Fibroblast of lung (primary cell): Measurements from ENCODE around the gene LHFPL2. TPM values are rescaled to one million over a fixed set of nuclear protein-coding genes. Genes with fewer than 3 reads are reported as not detected.

Experiments used
- DNase-seq, 2 donors: peaks; one replicate each; pipeline versions ENCODE4 v3.0.0 to v3.0.0-alpha.2; 2010; ENCODE audit warnings: low read depth in 2 of 2
- H2AFZ ChIP-seq: 2 replicates; pipeline ENCODE4 v1.5.1; 2012; ENCODE audit warnings: low read length, control low read depth, inconsistent platforms
- H3K27ac ChIP-seq: 2 replicates; pipeline ENCODE4 v1.5.1; 2011; ENCODE audit warnings: low read length, control low read depth; ENCODE audit not compliant: insufficient read depth
- H3K27me3 ChIP-seq: 2 replicates; pipeline ENCODE4 v1.5.1; 2011; ENCODE audit warnings: mild to moderate bottlenecking, low read length; ENCODE audit not compliant: control insufficient read depth, insufficient read depth
- H3K36me3 ChIP-seq: 2 replicates; pipeline ENCODE4 v1.5.1; 2011; ENCODE audit warnings: low read length; ENCODE audit not compliant: control insufficient read depth, insufficient read depth
- H3K4me1 ChIP-seq: 2 replicates; pipeline ENCODE4 v1.5.1; 2011; ENCODE audit warnings: low read length; ENCODE audit not compliant: control insufficient read depth, insufficient read depth; ENCODE audit errors: extremely low read depth
- H3K4me2 ChIP-seq: 2 replicates; pipeline ENCODE4 v1.5.1; 2011; ENCODE audit warnings: low read length, control low read depth; ENCODE audit not compliant: insufficient read depth; ENCODE audit errors: extremely low read depth
- H3K4me3 ChIP-seq, 4 experiments: fragments of 200-600 bp in 1 of 4; sonication (generic) in 1 of 4; replicated peaks in 1 of 4; 2 replicates each; pipeline ENCODE4 v1.5.1; 2011 to 2016; ENCODE audit warnings: low read length in 4 of 4, low read depth in 3 of 4, mild to moderate bottlenecking in 3 of 4, control low read depth in 2 of 4, inconsistent platforms in 1 of 4, mixed read lengths in 1 of 4; ENCODE audit not compliant: insufficient read depth in 1 of 4; ENCODE audit errors: control extremely low read depth in 1 of 4
- H3K79me2 ChIP-seq: 2 replicates; pipeline ENCODE4 v1.5.1; 2012; ENCODE audit warnings: mild to moderate bottlenecking, low read length, inconsistent platforms; ENCODE audit not compliant: control insufficient read depth, insufficient read depth
- H3K9ac ChIP-seq: 2 replicates; pipeline ENCODE4 v1.5.1; 2011; ENCODE audit warnings: mild to moderate bottlenecking, low read length, control low read depth; ENCODE audit not compliant: insufficient read depth
- H3K9me3 ChIP-seq: 2 replicates; pipeline ENCODE4 v1.5.1; 2012; ENCODE audit warnings: low read depth, low read length; ENCODE audit not compliant: control insufficient read depth, insufficient read depth
- H4K20me1 ChIP-seq: 2 replicates; pipeline ENCODE4 v1.5.1; 2011; ENCODE audit warnings: low read length; ENCODE audit not compliant: control insufficient read depth, insufficient read depth; ENCODE audit errors: extremely low read depth
- EZH2 ChIP-seq: IDR thresholded peaks from 2 replicates; pipeline ENCODE4 v1.5.1; 2012; ENCODE audit warnings: low read length, control low read depth, mild to moderate bottlenecking; ENCODE audit errors: missing control alignments
- polyA plus RNA-seq, 2 donors: library from polyadenylated mRNA; depleted of rRNA in 1 of 2; stranded (reverse) in 1 of 2; unstranded in 1 of 2; fragments of >200 nt; gene quantifications; 2 replicates each; pipeline ENCODE4 v1.2.1, GENCODE V29; 2011 to 2012; ENCODE audit warnings: missing spikeins in 1 of 2
- total RNA-seq: library from RNA; depleted of rRNA; stranded (reverse); fragments of >200 nt; gene quantifications from 2 replicates; pipeline ENCODE4 v1.2.1, GENCODE V29; 2014
- TF ChIP-seq, protein P1 (sequence below), 2 donors: IDR thresholded peaks in 1 of 2; conservative IDR thresholded peaks in 1 of 2; 1 replicate in 1 of 2; 2 replicates in 1 of 2; pipeline ENCODE4 v1.5.1; 2011 to 2012; ENCODE audit warnings: low read length in 2 of 2, control low read depth in 1 of 2, inconsistent platforms in 1 of 2, low read depth in 1 of 2, mild to moderate bottlenecking in 1 of 2

Gene LHFPL2
- total and polyA plus RNA-seq, 2 donors (not counting 1 experiment from before 2014, with no cell fraction given), result 13.7 to 51.4 TPM

- no peak overlapping the region for H3K27ac ChIP-seq
- TF ChIP-seq EZH2, result no peak
- TF ChIP-seq, protein P1, sequence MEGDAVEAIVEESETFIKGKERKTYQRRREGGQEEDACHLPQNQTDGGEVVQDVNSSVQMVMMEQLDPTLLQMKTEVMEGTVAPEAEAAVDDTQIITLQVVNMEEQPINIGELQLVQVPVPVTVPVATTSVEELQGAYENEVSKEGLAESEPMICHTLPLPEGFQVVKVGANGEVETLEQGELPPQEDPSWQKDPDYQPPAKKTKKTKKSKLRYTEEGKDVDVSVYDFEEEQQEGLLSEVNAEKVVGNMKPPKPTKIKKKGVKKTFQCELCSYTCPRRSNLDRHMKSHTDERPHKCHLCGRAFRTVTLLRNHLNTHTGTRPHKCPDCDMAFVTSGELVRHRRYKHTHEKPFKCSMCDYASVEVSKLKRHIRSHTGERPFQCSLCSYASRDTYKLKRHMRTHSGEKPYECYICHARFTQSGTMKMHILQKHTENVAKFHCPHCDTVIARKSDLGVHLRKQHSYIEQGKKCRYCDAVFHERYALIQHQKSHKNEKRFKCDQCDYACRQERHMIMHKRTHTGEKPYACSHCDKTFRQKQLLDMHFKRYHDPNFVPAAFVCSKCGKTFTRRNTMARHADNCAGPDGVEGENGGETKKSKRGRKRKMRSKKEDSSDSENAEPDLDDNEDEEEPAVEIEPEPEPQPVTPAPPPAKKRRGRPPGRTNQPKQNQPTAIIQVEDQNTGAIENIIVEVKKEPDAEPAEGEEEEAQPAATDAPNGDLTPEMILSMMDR (conservative IDR thresholded peaks at IDR 0.05 in 1 of 2, IDR thresholded peaks at IDR 0.05 in 1 of 2; ENCODE audit: low read depth in 1 of 2, low read length in 2 of 2), result no peak
- no peak overlapping the region for H3K9ac ChIP-seq
- no peaks in the 10 kb centered on the region for H4K20me1 ChIP-seq
- H3K79me2 ChIP-seq, result no peaks in the 10 kb centered on the region
- no peak overlapping the region for H2AFZ ChIP-seq
- no peaks in the 10 kb centered on the region for H3K27me3 ChIP-seq
- no peaks in the 10 kb centered on the region for H3K9me3 ChIP-seq
- DNase-seq, result peak; percentile 54 to 58
- H3K4me2 ChIP-seq, result no peak overlapping the region
- H3K4me1 ChIP-seq, result no peaks in the 10 kb centered on the region
- no peak overlapping the region for H3K4me3 ChIP-seq
- peaks cover 3% of the 10 kb centered on the region for H3K36me3 ChIP-seq
These were observed 164.6 kb downstream of the LHFPL2 start for GRCh38 chr5:78483809-78484521.

DNA sequence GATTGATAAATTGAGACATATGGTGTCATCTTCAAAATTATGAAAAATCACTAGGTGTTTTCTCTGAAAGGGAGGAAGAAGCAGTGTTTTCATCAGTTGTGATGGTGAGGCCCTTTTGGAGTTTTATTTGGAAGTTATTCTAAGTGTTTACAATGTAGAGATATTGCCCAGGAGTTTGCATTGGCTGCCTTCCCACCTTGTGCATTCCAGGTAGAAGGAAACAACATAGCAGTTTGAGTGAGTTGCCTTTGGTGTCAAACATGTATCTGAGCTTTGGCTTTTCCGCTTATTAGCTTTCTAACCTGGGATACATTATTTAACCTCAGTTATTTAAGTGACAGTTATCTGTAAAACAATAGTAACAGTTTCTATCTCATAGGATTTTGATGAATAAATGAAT lies 165.6 kb downstream of the LHFPL2 start:
- H3K9ac ChIP-seq, result no peak overlapping the region
- no peak overlapping the region for H2AFZ ChIP-seq
- H3K4me3 ChIP-seq, result no peak overlapping the region
- H3K9me3 ChIP-seq, result no peaks in the 10 kb centered on the region
- TF ChIP-seq EZH2, result no peak
- TF ChIP-seq, protein P1 (conservative IDR thresholded peaks at IDR 0.05 in 1 of 2, IDR thresholded peaks at IDR 0.05 in 1 of 2; ENCODE audit: low read depth in 1 of 2, low read length in 2 of 2), result no peak
- no peaks in the 10 kb centered on the region for H3K79me2 ChIP-seq
- H3K36me3 ChIP-seq, result no peaks in the 10 kb centered on the region
- no peak overlapping the region for H3K27ac ChIP-seq
- no peak for DNase-seq
- H3K4me1 ChIP-seq, result no peaks in the 10 kb centered on the region
- H3K4me2 ChIP-seq, result no peak overlapping the region
- H3K27me3 ChIP-seq, result no peaks in the 10 kb centered on the region
- no peaks in the 10 kb centered on the region for H4K20me1 ChIP-seq

DNA sequence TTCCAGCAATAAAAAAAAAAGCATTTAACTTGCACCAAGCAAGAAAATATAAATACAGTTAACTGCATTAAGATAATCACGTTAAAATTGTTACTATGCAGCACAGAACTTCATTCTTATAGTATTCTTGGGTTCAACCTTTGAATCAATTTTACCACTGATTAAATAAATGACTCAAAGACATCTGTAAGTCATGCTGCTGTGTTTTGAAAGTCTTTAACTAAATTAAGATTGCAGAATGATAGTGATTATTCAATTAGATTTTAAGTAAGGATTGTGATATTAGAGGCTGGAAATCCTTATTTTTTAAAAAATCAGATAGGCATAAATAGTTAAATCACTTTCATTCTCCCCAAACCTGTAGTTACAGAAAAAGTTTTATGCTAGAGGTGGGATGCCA lies 171.8 kb downstream of the LHFPL2 start:
- no peaks in the 10 kb centered on the region for H3K27me3 ChIP-seq
- no peaks in the 10 kb centered on the region for H3K4me1 ChIP-seq
- no peak overlapping the region for H3K4me3 ChIP-seq
- no peaks in the 10 kb centered on the region for H3K9me3 ChIP-seq
- DNase-seq, result no peak
- TF ChIP-seq, protein P1 (conservative IDR thresholded peaks at IDR 0.05 in 1 of 2, IDR thresholded peaks at IDR 0.05 in 1 of 2; ENCODE audit: low read depth in 1 of 2, low read length in 2 of 2), result no peak
- no peak for TF ChIP-seq EZH2
- H2AFZ ChIP-seq, result no peak overlapping the region
- no peaks in the 10 kb centered on the region for H3K36me3 ChIP-seq
- H4K20me1 ChIP-seq, result no peaks in the 10 kb centered on the region
- H3K79me2 ChIP-seq, result no peaks in the 10 kb centered on the region
- H3K9ac ChIP-seq, result no peak overlapping the region
- H3K27ac ChIP-seq, result no peak overlapping the region
- H3K4me2 ChIP-seq, result no peak overlapping the region
